GM12801 (cell line): ENCODE data around the gene SLC25A26.

Experiments
- CTCF ChIP-seq: IDR thresholded peaks from one replicate; pipeline ENCODE4 v1.5.1; 2011; ENCODE audit warnings: control low read depth; ENCODE audit not compliant: insufficient read length; ENCODE audit errors: extremely low read depth

The SLC25A26 gene

GRCh38 chr3:66186545-66186944 is 34.3 kb upstream of the SLC25A26 start:
- no peak for TF ChIP-seq CTCF

- TF ChIP-seq CTCF: no peak
These were observed 25.4 kb upstream of the SLC25A26 start for GRCh38 chr3:66195347-66195783.

GRCh38 chr3:66196633-66197032 is 24.2 kb upstream of the SLC25A26 start:
- no peak for TF ChIP-seq CTCF

GRCh38 chr3:66198437-66199088 is 22.2 kb upstream of the SLC25A26 start:
- no peak for TF ChIP-seq CTCF

- no peak for TF ChIP-seq CTCF
These were observed 21.7 kb upstream of the SLC25A26 start for GRCh38 chr3:66199089-66199473.

- TF ChIP-seq CTCF: no peak
These were observed 20.7 kb upstream of the SLC25A26 start for GRCh38 chr3:66200147-66200546.

GRCh38 chr3:66200786-66201185 is 20.0 kb upstream of the SLC25A26 start:
- no peak for TF ChIP-seq CTCF

- no peak for TF ChIP-seq CTCF
These were observed 17.5 kb upstream of the SLC25A26 start for GRCh38 chr3:66203275-66203674.
